Thoracic aorta (tissue), 2 donors: Measurements from ENCODE around the gene YARS1. TPM values are rescaled to one million over a fixed set of nuclear protein-coding genes. Genes with fewer than 3 reads are reported as not detected.
"Not testable (repeated sequence)": the region's sequence is repeated elsewhere in the genome, so short reads cannot be mapped to it uniquely, and the experiment has no call there.

Experiments used
- ATAC-seq: fragments of 150-250 bp; one replicate; pipeline ENCODE4 v1.8.0; 2017; ENCODE audit warnings: low read depth; ENCODE audit not compliant: insufficient number of reproducible peaks, low FRiP score
- DNase-seq: peaks from one replicate; pipeline ENCODE4 v3.0.0-alpha.2; 2020; ENCODE audit warnings: low spot score
- H3K27ac ChIP-seq, 2 donors: fragments of 200-600 bp; sonication (generic); 1 replicate in 1 of 2; 2 replicates in 1 of 2; pipeline ENCODE4 v1.5.1; 2016; ENCODE audit warnings: mild to moderate bottlenecking in 2 of 2, moderate library complexity in 2 of 2
- H3K27me3 ChIP-seq: fragments of 200-600 bp; sonication (generic); replicated peaks from 2 replicates; pipeline ENCODE4 v1.6.0; 2016; ENCODE audit warnings: mild to moderate bottlenecking; ENCODE audit not compliant: insufficient read depth
- H3K36me3 ChIP-seq: fragments of 200-600 bp; sonication (generic); one replicate; pipeline ENCODE4 v1.5.1; 2016
- H3K4me1 ChIP-seq, 2 donors: fragments of 200-600 bp; sonication (generic); 1 replicate in 1 of 2; 2 replicates in 1 of 2; pipeline versions ENCODE4 v1.5.1 to v1.6.0; 2016; ENCODE audit warnings: low read depth in 2 of 2, mild to moderate bottlenecking in 1 of 2; ENCODE audit not compliant: control insufficient read depth in 1 of 2
- H3K4me3 ChIP-seq: fragments of 200-600 bp; sonication (generic); 2 replicates; pipeline ENCODE4 v1.5.1; 2016; ENCODE audit warnings: mild to moderate bottlenecking
- H3K9me3 ChIP-seq: fragments of 200-600 bp; sonication (generic); 2 replicates; pipeline ENCODE4 v1.5.1; 2016
- total RNA-seq, 2 donors: library from RNA; depleted of rRNA; stranded (reverse); fragments of >200 nt; gene quantifications; one replicate each; pipeline versions ENCODE4 v1.1.0 to v1.2.3, GENCODE V29; 2016
- TF ChIP-seq, protein P1 (sequence below): fragments of 200-600 bp; sonication (generic); IDR thresholded peaks from one replicate; pipeline ENCODE4 v1.5.1; 2019; ENCODE audit warnings: antibody characterized with exemption

The YARS1 gene
- total RNA-seq, 2 donors from 2014 or later = 62.5 to 74.9 TPM

- TF ChIP-seq, protein P1, sequence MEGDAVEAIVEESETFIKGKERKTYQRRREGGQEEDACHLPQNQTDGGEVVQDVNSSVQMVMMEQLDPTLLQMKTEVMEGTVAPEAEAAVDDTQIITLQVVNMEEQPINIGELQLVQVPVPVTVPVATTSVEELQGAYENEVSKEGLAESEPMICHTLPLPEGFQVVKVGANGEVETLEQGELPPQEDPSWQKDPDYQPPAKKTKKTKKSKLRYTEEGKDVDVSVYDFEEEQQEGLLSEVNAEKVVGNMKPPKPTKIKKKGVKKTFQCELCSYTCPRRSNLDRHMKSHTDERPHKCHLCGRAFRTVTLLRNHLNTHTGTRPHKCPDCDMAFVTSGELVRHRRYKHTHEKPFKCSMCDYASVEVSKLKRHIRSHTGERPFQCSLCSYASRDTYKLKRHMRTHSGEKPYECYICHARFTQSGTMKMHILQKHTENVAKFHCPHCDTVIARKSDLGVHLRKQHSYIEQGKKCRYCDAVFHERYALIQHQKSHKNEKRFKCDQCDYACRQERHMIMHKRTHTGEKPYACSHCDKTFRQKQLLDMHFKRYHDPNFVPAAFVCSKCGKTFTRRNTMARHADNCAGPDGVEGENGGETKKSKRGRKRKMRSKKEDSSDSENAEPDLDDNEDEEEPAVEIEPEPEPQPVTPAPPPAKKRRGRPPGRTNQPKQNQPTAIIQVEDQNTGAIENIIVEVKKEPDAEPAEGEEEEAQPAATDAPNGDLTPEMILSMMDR = no peak
- no peaks in the 10 kb centered on the region for H3K9me3 ChIP-seq
- no peak overlapping the region for H3K27ac ChIP-seq
- no peaks in the 10 kb centered on the region for H3K27me3 ChIP-seq
- H3K4me3 ChIP-seq = no peak overlapping the region
- H3K4me1 ChIP-seq = peaks cover 5 to 9% of the 10 kb centered on the region in 2 donors
- DNase-seq (no peak), ATAC-seq (no peak)
- H3K36me3 ChIP-seq = peaks cover 29% of the 10 kb centered on the region
Observed at GRCh38 chr1:32798191-32798590, 19.0 kb downstream of the YARS1 start.

- Histone ChIP-seq H3K4me3 (no peak overlapping the region), H3K27ac (no peak overlapping the region), H3K27me3 (no peaks in the 10 kb centered on the region), H3K4me1 (peaks cover 5 to 9% of the 10 kb centered on the region in 2 donors), H3K36me3 (peaks cover 27% of the 10 kb centered on the region), H3K9me3 (no peaks in the 10 kb centered on the region)
- no peak for DNase-seq
- ATAC-seq = no peak
- TF ChIP-seq, protein P1 = no peak
Observed at GRCh38 chr1:32797456-32797855, 19.7 kb downstream of the YARS1 start.

DNA sequence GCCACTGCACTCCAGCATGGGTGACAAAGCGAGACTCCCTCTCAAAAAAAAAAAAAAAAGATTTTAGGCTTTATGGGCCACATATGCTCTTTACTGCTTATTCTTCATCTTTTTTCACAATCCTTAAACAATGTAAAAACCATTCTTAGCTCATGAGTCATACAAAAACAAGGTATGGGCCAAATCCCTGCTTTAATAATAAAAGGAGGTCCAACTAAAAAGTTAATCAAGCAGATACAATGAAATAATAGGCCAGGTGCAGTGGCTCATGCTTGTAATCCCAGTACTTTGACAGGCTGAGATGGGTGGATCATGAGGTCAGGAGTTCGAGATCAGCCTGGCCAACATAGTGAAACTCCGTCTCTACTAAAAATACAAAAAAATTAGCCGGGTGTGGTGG is 21.4 kb downstream of the YARS1 start:
- not testable (repeated sequence) for DNase-seq, H3K4me1 ChIP-seq, H3K4me3 ChIP-seq, ATAC-seq, H3K9me3 ChIP-seq, H3K27me3 ChIP-seq
- peaks cover 28% of the 10 kb centered on the region for H3K36me3 ChIP-seq
- H3K27ac ChIP-seq = peak overlapping the region in 1 of 2 donors; percentile 0

DNA sequence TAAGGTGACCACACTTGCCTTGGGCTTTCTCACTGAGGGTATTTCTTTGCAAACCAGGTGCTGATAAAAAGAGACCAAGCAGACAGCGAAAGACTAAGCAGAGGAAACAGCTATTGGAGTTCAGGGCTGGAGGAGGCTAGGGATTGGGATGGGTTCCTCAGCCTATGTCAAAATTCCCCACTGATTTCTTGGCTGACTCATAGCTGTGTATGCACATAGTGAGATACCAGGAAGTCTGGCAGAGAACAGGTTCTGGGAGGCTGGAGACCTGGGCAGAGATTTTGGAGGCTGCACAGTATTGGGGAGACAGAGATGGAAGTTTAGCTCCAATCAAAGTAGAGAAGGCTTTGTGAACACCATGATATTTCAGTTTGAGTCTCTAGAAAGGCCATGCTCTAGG is 25.3 kb downstream of the YARS1 start:
- ATAC-seq (no peak), DNase-seq (no peak)
- Histone ChIP-seq H3K27ac (no peak overlapping the region), H3K4me1 (peaks cover 10 to 23% of the 10 kb centered on the region in 2 donors), H3K36me3 (peaks cover 16% of the 10 kb centered on the region), H3K9me3 (no peaks in the 10 kb centered on the region), H3K4me3 (no peak overlapping the region), H3K27me3 (no peaks in the 10 kb centered on the region)
- TF ChIP-seq, protein P1 = no peak

GRCh38 chr1:32789356-32789755 is 27.8 kb downstream of the YARS1 start:
- H3K27me3 ChIP-seq, DNase-seq, H3K9me3 ChIP-seq, H3K4me3 ChIP-seq: not testable (repeated sequence)
- Histone ChIP-seq H3K4me1 (peaks cover 4 to 15% of the 10 kb centered on the region in 2 donors), H3K27ac (peak overlapping the region; percentile 49 to 65), H3K36me3 (peaks cover 18% of the 10 kb centered on the region)
- ATAC-seq = peak; percentile 80

GRCh38 chr1:32786856-32787255 is 30.3 kb downstream of the YARS1 start:
- Histone ChIP-seq H3K4me1 (peaks cover 4 to 15% of the 10 kb centered on the region in 2 donors), H3K27me3 (no peaks in the 10 kb centered on the region), H3K4me3 (no peak overlapping the region), H3K27ac (no peak overlapping the region), H3K36me3 (peaks cover 34% of the 10 kb centered on the region), H3K9me3 (no peaks in the 10 kb centered on the region)
- ATAC-seq (no peak), DNase-seq (no peak)
- TF ChIP-seq, protein P1 = peak; percentile 18
